SU-DHL-6 (cell line): ENCODE results near the gene GSE1.

Experiments used
- EZH2phosphoT487 ChIP-seq: fragments of 200-600 bp; sonication (generic), shearing (Covaris generic); conservative IDR thresholded peaks from 2 replicates; pipeline ENCODE4 v1.6.1; 2018; ENCODE audit warnings: mild to moderate bottlenecking, antibody characterized with exemption, low read length, moderate library complexity, mixed read lengths
- TF ChIP-seq, protein P1 (sequence below): fragments of 200-600 bp; sonication (generic); IDR thresholded peaks from one replicate; pipeline ENCODE4 v1.5.1; 2017; ENCODE audit warnings: antibody characterized with exemption, mild to moderate bottlenecking, low read length, moderate library complexity; ENCODE audit not compliant: insufficient read depth, poor library complexity, severe bottlenecking

DNA sequence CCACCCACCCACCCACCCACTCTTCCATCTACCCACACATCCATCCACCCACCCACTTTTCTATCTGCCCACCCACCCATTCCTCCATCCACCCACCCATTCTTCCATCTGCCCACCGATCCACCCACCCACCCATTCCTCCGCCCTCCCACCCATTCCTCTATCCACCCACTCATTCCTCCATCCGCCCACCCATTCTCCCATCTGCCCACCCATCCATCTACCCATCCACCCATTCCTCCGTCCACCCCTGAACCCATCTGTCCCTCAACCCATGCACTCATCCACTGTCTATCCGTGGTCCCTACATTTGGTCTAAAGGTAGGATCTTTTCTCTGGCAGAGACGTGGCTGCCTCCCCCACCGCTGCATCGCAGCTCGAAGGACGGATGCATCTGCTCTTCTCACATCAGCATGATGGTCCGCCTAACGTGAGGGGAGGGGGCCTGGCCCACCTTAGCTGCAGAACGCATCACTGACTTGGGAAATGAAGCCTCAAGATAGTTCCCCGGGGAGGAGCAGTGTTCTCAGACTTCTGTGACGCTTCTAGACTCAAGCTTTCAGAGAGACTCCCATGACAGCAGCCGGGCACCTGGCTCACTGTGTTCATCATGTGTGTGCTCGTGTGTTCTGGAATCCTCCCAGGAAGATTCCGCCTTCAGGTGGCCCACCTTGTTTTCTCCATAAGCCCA, 17.2 kb upstream of the GSE1 start:
- TF ChIP-seq, protein P1, sequence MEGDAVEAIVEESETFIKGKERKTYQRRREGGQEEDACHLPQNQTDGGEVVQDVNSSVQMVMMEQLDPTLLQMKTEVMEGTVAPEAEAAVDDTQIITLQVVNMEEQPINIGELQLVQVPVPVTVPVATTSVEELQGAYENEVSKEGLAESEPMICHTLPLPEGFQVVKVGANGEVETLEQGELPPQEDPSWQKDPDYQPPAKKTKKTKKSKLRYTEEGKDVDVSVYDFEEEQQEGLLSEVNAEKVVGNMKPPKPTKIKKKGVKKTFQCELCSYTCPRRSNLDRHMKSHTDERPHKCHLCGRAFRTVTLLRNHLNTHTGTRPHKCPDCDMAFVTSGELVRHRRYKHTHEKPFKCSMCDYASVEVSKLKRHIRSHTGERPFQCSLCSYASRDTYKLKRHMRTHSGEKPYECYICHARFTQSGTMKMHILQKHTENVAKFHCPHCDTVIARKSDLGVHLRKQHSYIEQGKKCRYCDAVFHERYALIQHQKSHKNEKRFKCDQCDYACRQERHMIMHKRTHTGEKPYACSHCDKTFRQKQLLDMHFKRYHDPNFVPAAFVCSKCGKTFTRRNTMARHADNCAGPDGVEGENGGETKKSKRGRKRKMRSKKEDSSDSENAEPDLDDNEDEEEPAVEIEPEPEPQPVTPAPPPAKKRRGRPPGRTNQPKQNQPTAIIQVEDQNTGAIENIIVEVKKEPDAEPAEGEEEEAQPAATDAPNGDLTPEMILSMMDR: no peak
- TF ChIP-seq EZH2phosphoT487: no peak
